ENCODE measurements around the gene GCNT4.

Gene GCNT4

GRCh38 chr5:75034137-75034739 lies 18.1 kb downstream of the GCNT4 start:
- H3K4me3 ChIP-seq (replicated peaks; ENCODE audit: low read depth, low read length), result no peak overlapping the region
- TF ChIP-seq, protein P1, sequence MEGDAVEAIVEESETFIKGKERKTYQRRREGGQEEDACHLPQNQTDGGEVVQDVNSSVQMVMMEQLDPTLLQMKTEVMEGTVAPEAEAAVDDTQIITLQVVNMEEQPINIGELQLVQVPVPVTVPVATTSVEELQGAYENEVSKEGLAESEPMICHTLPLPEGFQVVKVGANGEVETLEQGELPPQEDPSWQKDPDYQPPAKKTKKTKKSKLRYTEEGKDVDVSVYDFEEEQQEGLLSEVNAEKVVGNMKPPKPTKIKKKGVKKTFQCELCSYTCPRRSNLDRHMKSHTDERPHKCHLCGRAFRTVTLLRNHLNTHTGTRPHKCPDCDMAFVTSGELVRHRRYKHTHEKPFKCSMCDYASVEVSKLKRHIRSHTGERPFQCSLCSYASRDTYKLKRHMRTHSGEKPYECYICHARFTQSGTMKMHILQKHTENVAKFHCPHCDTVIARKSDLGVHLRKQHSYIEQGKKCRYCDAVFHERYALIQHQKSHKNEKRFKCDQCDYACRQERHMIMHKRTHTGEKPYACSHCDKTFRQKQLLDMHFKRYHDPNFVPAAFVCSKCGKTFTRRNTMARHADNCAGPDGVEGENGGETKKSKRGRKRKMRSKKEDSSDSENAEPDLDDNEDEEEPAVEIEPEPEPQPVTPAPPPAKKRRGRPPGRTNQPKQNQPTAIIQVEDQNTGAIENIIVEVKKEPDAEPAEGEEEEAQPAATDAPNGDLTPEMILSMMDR (IDR thresholded peaks at IDR 0.05; ENCODE audit: low read length, missing control alignments), result no peak
- DNase-seq (ENCODE audit: low read depth), result no peak

GRCh38 chr5:75031366-75031765 lies 21.0 kb downstream of the GCNT4 start:
- H3K4me3 ChIP-seq (replicated peaks; ENCODE audit: low read depth, low read length), result no peak overlapping the region
- no peak for DNase-seq (ENCODE audit: low read depth)
- TF ChIP-seq, protein P1 (IDR thresholded peaks at IDR 0.05; ENCODE audit: low read length, missing control alignments), result no peak

DNA sequence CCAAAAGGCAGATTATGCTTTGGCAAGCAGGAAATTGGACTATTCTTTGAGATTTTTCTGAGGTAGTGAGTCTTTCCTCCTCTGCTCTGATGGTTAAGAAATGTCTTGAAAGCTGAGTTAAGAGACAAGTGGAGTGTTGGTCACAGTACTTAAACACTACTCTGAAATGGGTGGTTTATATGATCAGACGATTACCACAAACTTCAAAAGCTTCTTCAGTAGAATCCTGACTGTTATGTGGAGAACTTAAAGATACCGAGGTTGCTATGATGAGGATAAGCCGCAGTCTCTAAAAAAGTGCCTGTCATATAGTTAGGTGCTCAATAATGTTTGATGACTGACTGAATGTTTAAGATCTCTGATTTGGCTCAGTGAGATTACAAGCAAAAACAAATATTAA lies 24.3 kb downstream of the GCNT4 start:
- DNase-seq (ENCODE audit: low read depth), result no peak
- no peak overlapping the region for H3K4me3 ChIP-seq (replicated peaks; ENCODE audit: low read depth, low read length)
- TF ChIP-seq, protein P1 (IDR thresholded peaks at IDR 0.05; ENCODE audit: low read length, missing control alignments), result no peak

DNA sequence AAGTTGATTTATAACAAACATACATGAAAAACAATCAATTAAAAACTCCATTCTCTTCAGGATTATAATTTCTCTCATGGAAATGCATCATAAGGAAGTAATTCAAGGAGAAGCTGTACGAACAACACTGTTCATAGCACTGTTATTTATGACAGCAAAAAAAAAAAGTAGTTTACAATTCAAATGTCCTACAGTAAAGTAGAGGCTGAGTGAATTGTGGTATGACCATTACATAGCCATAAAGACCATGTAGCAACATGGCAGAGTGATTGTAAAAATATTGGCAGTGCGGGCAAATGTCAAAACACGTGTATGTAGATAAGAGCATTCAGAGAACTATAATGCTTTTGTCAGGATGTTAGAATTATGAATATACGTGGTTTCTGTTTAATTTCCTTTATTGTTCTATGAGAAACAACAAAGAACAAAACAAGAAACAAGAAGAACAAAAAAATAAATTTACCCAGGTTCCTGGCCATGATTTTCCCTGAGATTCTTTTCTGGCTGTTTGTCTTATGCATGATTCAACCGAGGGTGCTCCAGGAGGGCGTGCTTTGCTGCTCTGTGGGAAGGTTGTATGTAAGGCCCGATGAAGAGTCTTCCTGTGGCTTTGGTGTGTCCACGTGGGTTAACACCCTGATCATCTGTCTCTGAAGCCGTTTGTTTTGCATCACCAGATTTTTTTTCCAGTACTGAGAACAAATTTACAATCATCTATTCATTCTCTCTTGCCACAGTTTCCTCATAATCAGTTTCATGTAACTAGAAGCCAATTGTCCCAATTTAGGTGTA lies 28.8 kb downstream of the GCNT4 start:
- no peak for DNase-seq (ENCODE audit: low read depth)
- no peak overlapping the region for H3K4me3 ChIP-seq (replicated peaks; ENCODE audit: low read depth, low read length)
- TF ChIP-seq, protein P1 (IDR thresholded peaks at IDR 0.05; ENCODE audit: low read length, missing control alignments), result no peak

- TF ChIP-seq, protein P1 (IDR thresholded peaks at IDR 0.05; ENCODE audit: low read length, missing control alignments), result no peak
- no peak for DNase-seq (ENCODE audit: low read depth)
- no peak overlapping the region for H3K4me3 ChIP-seq (replicated peaks; ENCODE audit: low read depth, low read length)
Measured at GRCh38 chr5:75021800-75022199, 30.6 kb downstream of the GCNT4 start.

DNA sequence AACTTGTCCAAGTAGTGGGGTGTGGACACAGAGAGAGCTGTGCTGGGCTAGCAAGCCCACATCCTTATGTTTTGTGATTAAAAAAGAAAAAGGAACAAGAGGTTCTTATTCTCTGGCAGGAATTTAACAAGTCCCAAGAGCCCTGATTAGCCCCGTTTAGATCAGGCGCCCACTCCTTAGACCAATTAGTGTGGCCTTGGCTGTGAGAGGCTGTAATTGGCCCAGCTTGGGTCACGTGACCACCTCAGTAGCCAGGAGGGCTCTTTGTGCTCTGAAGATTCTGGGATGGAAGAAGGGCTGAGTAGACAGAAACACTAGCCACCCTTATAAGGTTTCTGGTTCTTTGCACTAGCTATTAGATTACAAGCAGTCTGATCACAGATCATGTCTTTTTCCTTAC lies 31.1 kb downstream of the GCNT4 start:
- no peak for DNase-seq (ENCODE audit: low read depth)
- H3K4me3 ChIP-seq (replicated peaks; ENCODE audit: low read depth, low read length), result no peak overlapping the region
- TF ChIP-seq, protein P1 (IDR thresholded peaks at IDR 0.05; ENCODE audit: low read length, missing control alignments), result no peak

All from fibroblast of pulmonary artery (primary cell).